Activated CD4-positive, alpha-beta T cell treated with anti-CD3 and anti-CD28 coated beads, Interleukin-2, amount 50 U/mL, for 4 hours (primary cell): ENCODE data around the gene MYH9.

Experiments
- DNase-seq, 2 experiments: peaks; one replicate each; pipeline ENCODE4 v3.0.0-alpha.2; 2020

Gene MYH9

DNA sequence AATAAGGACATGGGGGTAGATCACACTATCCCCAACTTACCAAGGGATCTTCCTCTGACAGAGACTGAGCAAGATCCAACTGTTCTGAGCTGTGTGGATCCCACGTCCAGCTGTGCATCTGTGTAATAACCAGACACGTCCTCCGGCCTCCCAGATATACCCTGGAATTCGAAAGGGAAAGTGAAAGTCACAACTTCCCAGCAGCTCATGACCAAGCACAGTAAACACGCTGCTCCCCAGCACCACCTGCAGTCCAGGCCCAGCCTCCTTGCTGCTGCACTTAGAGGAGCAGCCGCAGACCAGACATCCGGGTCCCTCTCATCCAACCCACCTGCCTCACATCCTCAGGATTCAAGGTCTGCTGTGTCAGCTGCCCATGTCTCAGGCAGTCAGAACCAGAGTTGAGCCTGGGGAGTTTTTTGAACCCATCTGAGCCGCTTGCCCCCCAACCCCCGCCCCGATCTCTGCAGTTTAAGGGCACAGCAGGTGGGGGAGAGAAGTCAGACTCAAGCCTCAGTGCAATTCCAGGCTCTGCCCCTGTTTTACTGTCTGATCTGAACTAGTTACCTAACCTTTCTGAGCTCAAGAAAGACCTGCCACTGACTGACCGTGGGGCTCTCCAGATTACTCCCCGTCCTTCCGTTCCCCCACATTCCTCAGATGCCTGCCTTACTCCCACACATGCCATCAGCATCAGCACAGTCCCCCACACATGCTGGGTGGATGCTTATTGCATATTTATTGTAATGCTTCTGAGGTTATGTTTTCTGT lies 148.2 kb downstream of the MYH9 start, which contains the start of gene APOL2:
APOL2 (minus strand) TSS at position 127 of the 771 bp plus-strand sequence. CDS start 6,365 bp downstream, outside the sequence.
- DNase-seq: peak; percentile 81 to 83

DNA sequence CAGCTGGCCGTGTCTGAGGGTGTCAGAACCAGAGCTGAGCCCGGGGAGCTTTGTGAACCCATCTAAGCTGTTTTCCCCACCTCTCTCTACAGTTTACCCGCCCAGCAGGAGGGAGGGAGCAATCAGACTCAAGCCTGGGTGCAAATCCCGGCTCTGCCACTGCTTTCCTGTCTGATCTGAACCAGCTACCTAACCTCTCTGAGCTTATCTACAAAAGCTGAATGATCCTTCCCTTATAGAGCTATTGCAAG lies 148.7 kb downstream of the MYH9 start:
- DNase-seq: no peak

DNA sequence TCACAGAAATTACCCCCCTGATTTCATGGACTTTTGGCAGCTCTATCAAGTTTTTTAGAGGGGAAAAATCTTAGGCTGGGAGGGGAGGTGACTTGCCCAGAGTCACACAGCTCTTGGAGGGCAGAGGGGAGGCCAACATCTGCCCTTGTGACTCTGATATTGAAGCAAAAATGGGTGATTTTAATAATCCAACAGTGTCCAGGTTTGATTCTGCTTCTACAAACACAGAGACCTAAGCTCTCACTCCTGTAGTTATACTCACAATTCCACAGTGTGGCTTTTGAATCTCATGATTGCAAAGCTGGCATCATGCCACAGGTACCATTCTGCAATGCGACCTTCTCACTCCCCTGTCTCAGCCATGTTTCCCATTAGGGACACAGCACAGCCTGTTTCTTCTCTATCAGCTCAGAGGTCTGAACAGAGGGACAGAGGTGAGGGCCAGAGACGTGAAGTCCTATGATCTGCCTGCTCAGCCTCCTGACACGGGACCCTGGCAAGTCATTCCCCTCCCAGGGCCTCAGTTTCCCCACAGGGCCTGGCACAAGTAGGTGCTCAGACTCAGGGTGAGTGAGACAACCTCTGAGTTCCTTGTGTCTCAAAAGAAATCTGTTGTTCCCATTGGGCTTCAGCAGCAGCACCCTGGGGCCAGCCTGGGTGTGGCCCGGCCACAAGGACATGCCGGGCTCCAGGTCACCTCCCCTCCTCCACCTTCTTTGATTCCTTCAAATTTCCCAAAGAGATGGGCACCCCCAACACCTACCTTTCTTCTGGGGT lies 149.2 kb downstream of the MYH9 start:
- no peak for DNase-seq

DNA sequence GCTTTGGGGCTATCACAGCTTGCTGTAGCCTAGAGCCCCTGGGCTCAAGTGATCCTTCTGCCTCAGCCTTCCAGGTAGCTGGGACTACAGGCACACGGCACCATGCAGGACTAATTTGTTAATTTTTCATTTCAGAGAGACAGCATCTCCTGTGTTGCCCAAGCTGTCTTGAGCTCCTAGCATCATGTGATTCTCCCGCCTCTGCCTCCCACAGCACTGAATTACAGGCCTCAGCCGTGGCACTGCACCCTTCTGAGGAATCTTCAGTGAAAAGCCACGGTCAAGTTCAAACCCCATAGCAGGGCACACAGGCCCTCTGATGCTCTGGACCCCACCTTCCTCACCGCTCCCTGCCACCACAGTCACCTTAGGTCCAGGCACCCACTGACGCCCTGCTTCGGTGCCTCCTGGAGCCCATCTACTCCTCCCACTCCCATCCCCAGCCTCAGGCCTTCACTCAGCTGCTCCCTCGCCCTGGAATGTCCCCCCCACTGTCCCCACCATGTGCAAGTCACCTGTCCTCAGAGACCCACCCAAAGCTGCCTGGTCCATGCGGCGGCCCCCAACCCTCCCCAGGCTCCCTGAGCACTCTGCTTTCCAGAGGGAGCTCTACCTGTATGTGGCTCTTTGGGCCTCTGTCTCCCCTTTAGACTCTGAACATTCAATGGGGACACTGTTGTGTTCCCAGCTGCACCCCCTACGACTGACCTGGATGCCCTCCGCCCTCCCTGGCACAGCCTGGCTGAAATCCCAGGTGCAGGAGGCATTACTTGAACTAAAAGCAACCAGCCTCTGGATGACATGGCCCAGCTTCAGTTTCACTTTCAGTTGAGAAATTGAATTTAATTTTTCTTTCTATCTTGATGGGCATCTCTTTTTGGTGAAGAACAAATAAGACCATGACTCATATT lies 150.1 kb downstream of the MYH9 start:
- no peak for DNase-seq

DNA sequence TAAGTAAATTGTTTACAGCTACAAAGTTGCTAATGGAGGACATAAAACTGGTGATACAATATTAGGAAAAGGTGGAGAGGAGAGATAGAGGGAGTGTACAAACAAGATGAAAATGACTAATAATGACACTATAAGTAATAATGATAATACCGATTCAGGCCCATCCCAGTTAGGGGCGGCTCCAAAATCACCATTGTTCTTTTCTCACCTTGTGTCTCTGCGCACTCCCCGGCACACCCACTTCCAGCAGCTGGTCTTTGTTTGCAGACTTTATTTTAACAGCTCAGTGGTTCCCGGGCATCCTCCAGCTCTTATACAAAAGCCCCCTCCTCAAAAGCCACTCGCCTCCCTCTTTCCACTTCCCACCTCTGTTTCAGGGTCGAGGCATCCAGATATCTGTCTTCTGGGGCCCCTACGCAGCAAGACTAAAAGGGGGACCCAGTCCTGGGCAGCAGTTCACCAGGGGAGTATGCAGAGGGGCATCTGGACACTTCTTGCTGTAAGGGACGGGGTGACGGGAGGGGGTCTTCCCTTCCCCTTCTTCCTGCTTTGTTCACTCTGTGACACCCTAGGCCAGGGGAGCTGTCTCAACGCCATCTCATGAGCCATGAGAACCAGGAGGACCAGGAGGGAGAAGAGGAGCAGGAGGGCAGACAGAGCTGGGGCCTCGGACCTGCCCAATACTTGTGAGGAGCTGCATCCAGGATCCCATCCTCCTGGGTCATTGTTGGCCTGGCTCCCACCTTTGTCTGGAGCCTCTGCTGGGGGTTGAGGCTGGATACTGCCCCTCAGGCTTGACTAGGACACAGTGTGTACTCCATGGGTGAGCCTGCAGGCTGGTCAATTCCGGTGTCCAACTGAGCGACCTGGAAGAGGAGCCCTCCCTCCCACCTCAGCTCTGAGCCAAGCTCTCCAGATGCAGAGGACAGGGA lies 151.1 kb downstream of the MYH9 start:
- no peak for DNase-seq

DNA sequence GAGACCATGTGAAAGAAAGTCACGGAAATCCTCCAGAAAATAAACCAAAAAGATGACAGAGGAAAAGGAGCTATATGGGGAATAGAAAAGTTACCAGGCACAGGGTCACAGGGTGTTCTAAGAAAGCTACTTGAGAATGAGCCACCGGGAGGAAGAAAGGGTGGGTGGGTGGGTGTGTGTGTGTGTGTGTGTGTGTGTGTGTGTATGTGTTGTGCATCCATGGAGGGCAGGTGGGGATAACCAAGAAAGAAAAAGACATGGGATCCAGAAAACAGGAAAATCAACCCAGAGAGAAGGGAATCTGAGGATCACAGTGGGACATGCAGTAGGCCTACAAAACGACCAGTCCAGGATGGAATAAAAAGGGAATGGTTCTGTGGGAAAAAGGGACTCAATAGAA lies 152.2 kb downstream of the MYH9 start:
- DNase-seq: no peak

DNA sequence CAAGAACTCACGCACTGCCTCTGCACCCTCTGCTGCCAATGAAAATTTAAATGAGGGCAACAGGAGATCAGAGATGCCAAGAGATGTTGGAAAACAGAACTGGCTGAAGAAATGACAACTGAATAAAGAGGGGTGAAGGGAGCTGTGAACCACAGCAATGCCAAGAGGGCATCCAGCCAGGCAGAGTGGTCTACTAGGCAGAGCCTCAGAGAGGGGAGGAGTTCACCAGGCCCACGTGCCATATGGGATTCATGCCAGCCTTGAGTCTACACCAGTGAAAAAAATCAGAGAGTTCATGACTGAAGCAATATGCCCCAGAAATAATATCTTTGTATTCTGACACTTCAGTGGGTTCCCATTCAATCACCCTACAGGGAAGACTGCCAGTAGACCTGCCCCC lies 152.8 kb downstream of the MYH9 start:
- DNase-seq: no peak

DNA sequence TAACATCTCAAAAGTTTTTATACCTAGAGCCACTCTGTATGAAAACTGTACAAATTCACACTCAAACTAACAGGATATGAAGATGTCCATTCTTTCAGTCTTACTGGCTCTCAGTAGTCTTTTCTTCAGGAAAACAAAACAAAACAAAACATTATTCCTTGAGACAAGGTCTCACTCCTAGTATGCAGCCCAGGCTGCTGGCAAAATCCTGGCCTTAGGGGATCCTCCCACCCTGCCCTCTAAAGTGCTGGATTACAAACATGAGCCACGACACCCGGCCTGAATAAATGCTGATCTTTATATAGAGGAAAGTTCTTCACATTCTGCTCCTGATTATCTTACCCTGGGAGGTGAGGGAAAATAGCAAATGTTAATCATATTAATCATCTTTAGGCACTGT lies 153.6 kb downstream of the MYH9 start:
- DNase-seq: no peak

DNA sequence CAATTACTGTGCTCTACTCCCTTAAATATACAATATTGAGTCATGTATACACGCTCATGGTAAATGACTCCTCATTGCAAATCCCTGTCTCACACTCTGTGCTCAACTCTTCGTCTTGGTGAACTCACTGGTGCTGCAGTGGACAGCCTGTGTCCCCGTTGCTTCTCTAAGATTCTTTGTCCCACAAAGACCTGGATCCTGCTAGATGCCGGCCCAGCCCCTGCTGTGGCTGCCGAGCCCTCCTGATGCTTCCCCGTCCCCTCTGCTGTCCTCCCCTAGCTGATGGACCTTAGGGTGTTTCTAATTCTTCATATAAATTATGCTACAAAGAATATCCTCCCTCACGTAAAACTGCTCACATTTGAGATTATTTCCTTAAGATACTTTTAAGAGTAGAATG lies 154.0 kb downstream of the MYH9 start:
- no peak for DNase-seq

DNA sequence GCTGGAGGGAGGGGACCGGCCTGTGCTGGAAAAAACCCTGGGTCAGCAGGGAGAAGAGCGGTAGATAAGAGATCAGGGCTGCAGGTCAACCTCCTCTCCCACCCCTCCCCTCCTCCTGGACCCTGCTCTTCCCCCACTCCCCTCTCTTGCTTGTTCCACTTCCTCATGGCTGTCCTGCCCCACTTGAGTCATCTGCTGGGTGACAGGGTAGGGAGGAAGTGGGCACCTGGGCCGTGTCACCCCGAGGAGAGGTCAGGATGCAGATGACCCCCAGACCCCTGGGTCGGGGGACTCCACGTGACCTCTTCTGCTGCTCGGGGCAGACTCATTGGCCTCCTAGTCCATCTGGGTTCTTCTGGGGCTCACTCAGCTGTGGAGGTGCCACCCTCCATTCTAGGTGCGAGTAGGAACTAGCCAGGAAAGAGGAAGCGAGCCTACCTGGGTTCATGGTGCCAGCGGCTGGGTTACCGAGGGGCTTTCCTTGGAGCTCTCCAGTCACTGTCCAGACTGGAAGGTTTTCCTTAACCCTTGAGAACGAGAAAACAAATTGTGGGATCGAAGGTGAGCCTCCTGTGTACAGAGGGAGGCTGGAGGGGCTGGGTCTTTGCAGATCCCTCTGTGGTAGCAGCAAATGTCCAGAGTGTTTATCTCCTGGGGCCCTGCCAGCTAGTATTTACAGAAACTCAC lies 154.9 kb downstream of the MYH9 start:
- no peak for DNase-seq
